Hair follicular keratinocyte (primary cell): Measurements from ENCODE around the gene NEK8. TPM values are rescaled to one million over a fixed set of nuclear protein-coding genes. Genes with fewer than 3 reads are reported as not detected.

Experiments
- total RNA-seq: library from RNA; depleted of rRNA; stranded (reverse); fragments of >200 nt; gene quantifications from 2 replicates; pipeline ENCODE4 v1.2.3, GENCODE V29; 2015

Gene NEK8
- 0.76 and 3.2 TPM in 2 replicates for total RNA-seq

GRCh38 chr17:28728364-28729200 lies at the start of gene NEK8:
TSS of gene NEK8 (plus strand) at chr17:28728788. CDS start at chr17:28728814, 26 bp downstream.

GRCh38 chr17:28711723-28712031 lies 16.9 kb upstream of the NEK8 start, which contains the start of gene PROCA1:
TSS of gene PROCA1 (minus strand) at chr17:28711888. CDS start at chr17:28711660, 228 bp downstream.

GRCh38 chr17:28717578-28718332 lies 10.8 kb upstream of the NEK8 start, which contains the start of gene RAB34:
TSS of gene RAB34 (minus strand) at chr17:28717868. CDS start at chr17:28717266, 602 bp downstream.

GRCh38 chr17:28726226-28726626 lies 2.4 kb upstream of the NEK8 start, which contains the start of gene TLCD1:
TSS of gene TLCD1 (minus strand) at chr17:28726233. CDS start at chr17:28726097, 136 bp downstream.

GRCh38 chr17:28743243-28744103 lies 14.9 kb downstream of the NEK8 start, which contains the start of gene TRAF4:
TSS of gene TRAF4 (plus strand) at chr17:28744011. CDS start at chr17:28744113, 102 bp downstream.

Other genes with a start within 250 kb of the NEK8 start
- gene FOXN1, start 222.4 kb upstream of the NEK8 start, total RNA-seq: 0.04 and 0.08 TPM in 2 replicates
- gene UNC119, start 176.2 kb upstream of the NEK8 start, total RNA-seq: 28.3 and 35.6 TPM in 2 replicates
- gene PIGS, start 157.3 kb upstream of the NEK8 start, total RNA-seq: 39.9 and 70.3 TPM in 2 replicates
- gene ALDOC, start 151.9 kb upstream of the NEK8 start, total RNA-seq: 50.5 and 61.6 TPM in 2 replicates
- gene SPAG5, start 129.8 kb upstream of the NEK8 start, total RNA-seq: 16.9 and 49.8 TPM in 2 replicates
- gene RSKR, start 114.6 kb upstream of the NEK8 start, total RNA-seq: 0.38 and 3.0 TPM in 2 replicates
- 93.2 and 116 TPM in 2 replicates for gene BLTP2, start 83.6 kb upstream of the NEK8 start, total RNA-seq
- gene SDF2, start 66.9 kb upstream of the NEK8 start, total RNA-seq: 36.5 and 43.7 TPM in 2 replicates
- gene SUPT6H, start 66.6 kb upstream of the NEK8 start, total RNA-seq: 16.2 and 19.1 TPM in 2 replicates
- 1.3 TPM in 1 of 2 replicates, not detected in the other for gene PROCA1, start 16.9 kb upstream of the NEK8 start, total RNA-seq
- 224 and 238 TPM in 2 replicates for gene RAB34, start 10.9 kb upstream of the NEK8 start, total RNA-seq
- 987 and 1,126 TPM in 2 replicates for gene RPL23A, start 8.8 kb upstream of the NEK8 start, total RNA-seq
- gene TLCD1, start 2.6 kb upstream of the NEK8 start, total RNA-seq: 9.4 and 20.7 TPM in 2 replicates
- 60.8 and 82.5 TPM in 2 replicates for gene TRAF4, start 15.2 kb downstream of the NEK8 start, total RNA-seq
- gene FAM222B, start 114.0 kb downstream of the NEK8 start, total RNA-seq: 8.7 and 9.3 TPM in 2 replicates
- gene ERAL1, start 126.2 kb downstream of the NEK8 start, total RNA-seq: 43.0 and 78.7 TPM in 2 replicates
- 94.7 and 97.4 TPM in 2 replicates for gene FLOT2, start 168.9 kb downstream of the NEK8 start, total RNA-seq
- 7.7 and 12.0 TPM in 2 replicates for gene DHRS13, start 174.3 kb downstream of the NEK8 start, total RNA-seq
- 7.8 and 14.0 TPM in 2 replicates for gene PHF12, start 222.7 kb downstream of the NEK8 start, total RNA-seq